GM12878 (cell line): ENCODE results near the gene CADM2. TPM values are rescaled to one million over a fixed set of nuclear protein-coding genes. Genes with fewer than 3 reads are reported as not detected.
A peak's percentile ranks its signal among the peaks of the same experiment; 100 is the strongest.

ENCODE experiments used
- ATAC-seq: fragments of 200-7000 bp; cut with Tn5 transposase; 3 replicates; pipeline ENCODE4 v1.9.1; 2020; ENCODE audit warnings: mild to moderate bottlenecking, moderate library complexity
- BruUV-seq: library from RNA; stranded (reverse); fragments of 400-500 nt; replicated peaks from 2 replicates; lab custom pipeline; 2021; lab: Mats Ljungman, UMichigan
- CTCF ChIA-PET: fragments of 300-600 bp; sonication (Branson Sonifier 250); formaldehyde crosslinking; extraction: SDS; loops from one replicate; lab custom pipeline; 2021; ENCODE audit warnings: inconsistent platforms; lab: Yijun Ruan, JAX
- POLR2A ChIA-PET: fragments of 350-600 bp; formaldehyde crosslinking; extraction: SDS; loops from one replicate; lab custom pipeline; 2021; ENCODE audit warnings: inconsistent platforms; lab: Charles Lee
- RAD21 ChIA-PET: fragments of 300-600 bp; sonication (Branson Sonifier 250); formaldehyde crosslinking; loops from one replicate; lab custom pipeline; 2023; ENCODE audit warnings: antibody characterized with exemption; ENCODE audit not compliant: unreplicated experiment; lab: Charles Lee
- SMC1A ChIA-PET: fragments of 300-600 bp; sonication (Branson Sonifier 250); formaldehyde crosslinking; loops from one replicate; lab custom pipeline; 2023; ENCODE audit not compliant: unreplicated experiment, uncharacterized antibody; lab: Charles Lee
- DNase-seq: peaks from one replicate; pipeline ENCODE4 v3.0.0-alpha.2; 2011; ENCODE audit warnings: low read depth, low spot score
- FAIRE-seq: peaks from 3 replicates; lab custom pipeline; 2011; peaks lifted over from hg19 to GRCh38; lab: Jason Lieb, UNC
- H2AFZ ChIP-seq: 2 replicates; pipeline ENCODE4 v1.6.0; 2011; ENCODE audit warnings: low read depth, low read length, control low read depth; ENCODE audit not compliant: control insufficient read depth
- H3K27ac ChIP-seq: 2 replicates; pipeline ENCODE4 v1.5.1; 2011; ENCODE audit warnings: control low read depth; ENCODE audit not compliant: control insufficient read depth, insufficient read depth
- H3K27me3 ChIP-seq, 2 experiments: replicated peaks in 1 of 2; 2 replicates each; pipeline versions ENCODE4 v1.6.0 to v1.6.1; 2011; ENCODE audit warnings: low read length in 1 of 2; ENCODE audit not compliant: control insufficient read depth in 2 of 2, insufficient read depth in 2 of 2
- H3K36me3 ChIP-seq, 2 experiments: 2 replicates each; pipeline ENCODE4 v1.5.1; 2011; ENCODE audit warnings: low read length in 1 of 2; ENCODE audit not compliant: control insufficient read depth in 2 of 2, insufficient read depth in 2 of 2
- H3K4me1 ChIP-seq: 2 replicates; pipeline ENCODE4 v1.6.1; 2011; ENCODE audit warnings: mild to moderate bottlenecking, low read length, moderate library complexity, mixed read lengths; ENCODE audit not compliant: control insufficient read depth, insufficient read depth
- H3K4me2 ChIP-seq: 2 replicates; pipeline ENCODE4 v1.6.0; 2011; ENCODE audit warnings: control low read depth; ENCODE audit not compliant: control insufficient read depth, insufficient read depth
- H3K4me3 ChIP-seq: fragments of 200-600 bp; sonication (generic); 2 replicates; pipeline ENCODE4 v1.5.1; 2016
- H3K79me2 ChIP-seq: 2 replicates; pipeline ENCODE4 v1.6.0; 2011; ENCODE audit warnings: low read length; ENCODE audit not compliant: control insufficient read depth, insufficient read depth
- H3K9ac ChIP-seq: 2 replicates; pipeline ENCODE4 v1.8.0; 2011; ENCODE audit warnings: low read length, control low read depth, mixed read lengths; ENCODE audit not compliant: control insufficient read depth, insufficient read depth
- H3K9me3 ChIP-seq: replicated peaks from 3 replicates; pipeline ENCODE4 v1.5.1; 2011; ENCODE audit warnings: mild to moderate bottlenecking, low read length; ENCODE audit not compliant: control insufficient read depth, insufficient read depth
- H4K20me1 ChIP-seq: 2 replicates; pipeline ENCODE4 v1.6.0; 2011; ENCODE audit not compliant: control insufficient read depth, insufficient read depth
- BCL11A ChIP-seq: IDR thresholded peaks from 2 replicates; pipeline ENCODE4 v1.6.1; 2011; ENCODE audit warnings: low read depth, low read length
- E4F1 ChIP-seq: fragments of 450-650 bp; IDR thresholded peaks from 2 replicates; pipeline ENCODE4 v1.6.1; 2018; ENCODE audit warnings: borderline replicate concordance, mild to moderate bottlenecking; ENCODE audit not compliant: partially characterized antibody
- RAD51 ChIP-seq: fragments of 450-650 bp; IDR thresholded peaks from 2 replicates; pipeline ENCODE4 v1.6.1; 2016; ENCODE audit warnings: moderate library complexity, mild to moderate bottlenecking, inconsistent platforms
- USF2 ChIP-seq: IDR thresholded peaks from 2 replicates; pipeline ENCODE4 v1.6.1; 2011; ENCODE audit warnings: low read depth, low read length, improper control_type of control experiment, borderline replicate concordance
- WGBS: methylation state at CpG from one replicate; pipeline ENCODE4 v1.1.6; 2016; ENCODE audit warnings: low lambda C conversion rate; ENCODE audit not compliant: insufficient replicate concordance, insufficient coverage; ENCODE audit errors: missing lambda C conversion rate; 5-methylcytosine and 5-hydroxymethylcytosine counted together
- in situ Hi-C: fragments of 300-500 bp; cut with MboI; formaldehyde crosslinking; loops from 9 replicates; pipeline ENCODE4 v1.14.3; 2018; ENCODE audit warnings: mixed read lengths
- intact Hi-C: fragments of 100-400 bp; cut with micrococcal nuclease; formaldehyde crosslinking; loops from one replicate; pipeline ENCODE4 v1.14.2; 2022; ENCODE audit not compliant: unreplicated experiment
- polyA plus RNA-seq, 11 experiments: library from polyadenylated mRNA; depleted of rRNA in 4 of 11; unstranded in 6 of 11; stranded (reverse) in 5 of 11; fragments of >200 nt; fragmentation: Nextera tagmentation in 4 of 11; fragmentation: Illumina TruSeq in 1 of 11; extraction: Ambion mirVana in 4 of 11; extraction: Trizol in 1 of 11; gene quantifications; 1 replicate in 1 of 11; 2 replicates in 10 of 11; pipeline versions ENCODE4 v1.2.1 to v1.2.3, GENCODE V29; 2011 to 2016; ENCODE audit warnings: inconsistent platforms in 2 of 11, missing spikeins in 2 of 11, low read depth in 1 of 11
- total RNA-seq, 4 experiments: library from RNA; depleted of rRNA in 3 of 4; stranded (reverse); fragments of >200 nt in 3 of 4; fragmentation: Illumina TruSeq in 1 of 4; extraction: Trizol in 1 of 4; gene quantifications; 2 replicates each; pipeline versions ENCODE4 v1.2.1 to v1.2.3, GENCODE V29; 2013 to 2021

Gene CADM2
- total and polyA plus RNA-seq, 10 of the 15 experiments (the other 5 are each of a cell fraction or from before 2014, with no cell fraction given), result 0.13 TPM; not detected in 9

- ChIA-PET SMC1A (no interaction called here), POLR2A (no interaction called here), CTCF (no interaction called here), RAD21 (no interaction called here)
- TF ChIP-seq USF2 (no peak), BCL11A (no peak), E4F1 (no peak), RAD51 (peak; percentile 46; the same call in 1 of the 2 replicates)
- no peak overlapping the region for H3K4me2 ChIP-seq
- no peak overlapping the region for H2AFZ ChIP-seq
- BruUV-seq, result no TSS peak
- ATAC-seq, result no peak
- intact Hi-C loops, result no loop called here
- no peak for DNase-seq
- H3K27me3 ChIP-seq, result no peaks in the 10 kb centered on the region
- no peaks in the 10 kb centered on the region for H3K36me3 ChIP-seq
- no peak for FAIRE-seq
- H3K4me1 ChIP-seq, result no peaks in the 10 kb centered on the region
- H3K9ac ChIP-seq, result no peak overlapping the region
- H3K79me2 ChIP-seq, result no peaks in the 10 kb centered on the region
- no peaks in the 10 kb centered on the region for H3K9me3 ChIP-seq
- H3K27ac ChIP-seq, result no peak overlapping the region
- 37% methylated on average over 4 of the region's 4 CpGs for WGBS
- H4K20me1 ChIP-seq, result no peaks in the 10 kb centered on the region
- in situ Hi-C loops, result no loop called here
- H3K4me3 ChIP-seq, result no peak overlapping the region
These were observed 496.9 kb downstream of the CADM2 start for GRCh38 chr3:85455561-85456200.
